ENCODE data around the gene PTPRE.
A peak's percentile ranks its signal among the peaks of the same experiment; 100 is the strongest.

Gene PTPRE

GRCh38 chr10:127906548-127907377 lies at the start of gene PTPRE (continued):
- TF ChIP-seq PRDM10 (tag by site-specific recombination; IDR thresholded peaks at IDR 0.05) (no peak), CTCF (tag by site-specific recombination; IDR thresholded peaks at IDR 0.05) (peak; percentile 61), ZNF26 (tag by site-specific recombination; IDR thresholded peaks at IDR 0.05) (no peak), ZNF501 (tag by site-specific recombination; IDR thresholded peaks at IDR 0.05) (no peak), HIC1 (tag by site-specific recombination; IDR thresholded peaks at IDR 0.05) (peak; percentile 41; the same call in 1 of the 2 replicates), ZNF362 (tag by site-specific recombination; IDR thresholded peaks at IDR 0.05) (no peak), ZNF555 (tag by site-specific recombination; conservative IDR thresholded peaks at IDR 0.05) (no peak), ZNF16 (tag by site-specific recombination; IDR thresholded peaks at IDR 0.05; ENCODE audit: low read depth) (no peak), KLF16 (tag by site-specific recombination; IDR thresholded peaks at IDR 0.05) (no peak), PBX3 (CRISPR knock-in tag; IDR thresholded peaks at IDR 0.05) (0 out of 2 replicates have a peak, but pooled peaks have one; percentile 21), ZBTB8A (tag by site-specific recombination; IDR thresholded peaks at IDR 0.05) (peak; percentile 68; the same call in 1 of the 2 replicates), ZNF791 (tag by site-specific recombination; IDR thresholded peaks at IDR 0.05) (no peak), YY1 (tag by site-specific recombination; IDR thresholded peaks at IDR 0.05) (no peak), SP3 (tag by site-specific recombination; IDR thresholded peaks at IDR 0.05) (no peak), ZNF596 (tag by site-specific recombination; IDR thresholded peaks at IDR 0.05) (no peak), ZNF223 (tag by site-specific recombination; IDR thresholded peaks at IDR 0.05) (no peak), ZNF366 (tag by site-specific recombination; conservative IDR thresholded peaks at IDR 0.05) (no peak), ZNF701 (tag by site-specific recombination; IDR thresholded peaks at IDR 0.05) (no peak), ZNF311 (tag by site-specific recombination; IDR thresholded peaks at IDR 0.05; ENCODE audit: borderline replicate concordance) (no peak), ZNF433 (tag by site-specific recombination; IDR thresholded peaks at IDR 0.05; ENCODE audit: low read depth) (no peak), ZNF660 (tag by site-specific recombination; IDR thresholded peaks at IDR 0.05) (no peak), REPIN1 (tag by site-specific recombination; IDR thresholded peaks at IDR 0.05; ENCODE audit: low read depth) (no peak), ZNF148 (tag by site-specific recombination; IDR thresholded peaks at IDR 0.05; ENCODE audit: borderline replicate concordance) (no peak), ZNF112 (tag by site-specific recombination; IDR thresholded peaks at IDR 0.05) (no peak)
